Endothelial cell of umbilical vein (primary cell): ENCODE results near the gene PTAFR.

Source experiments
- CTCF ChIP-seq, 2 donors: IDR thresholded peaks; 1 replicate in 1 of 2; 2 replicates in 1 of 2; pipeline ENCODE4 v1.5.1; 2011; ENCODE audit warnings: low read length in 2 of 2, mild to moderate bottlenecking in 2 of 2, moderate library complexity in 2 of 2, control low read depth in 1 of 2, inconsistent platforms in 1 of 2, low read depth in 1 of 2; ENCODE audit not compliant: insufficient read depth in 1 of 2; ENCODE audit errors: extremely low read depth in 1 of 2
- EZH2 ChIP-seq: IDR thresholded peaks from 2 replicates; pipeline ENCODE4 v1.6.1; 2012; ENCODE audit warnings: borderline replicate concordance, low read depth, mild to moderate bottlenecking, moderate library complexity, low read length, inconsistent platforms; ENCODE audit not compliant: severe bottlenecking
- MAX ChIP-seq: IDR thresholded peaks from 2 replicates; pipeline ENCODE4 v1.6.1; 2011; ENCODE audit not compliant: insufficient read depth, insufficient read length
- MYC ChIP-seq: IDR thresholded peaks from one replicate; pipeline ENCODE4 v1.6.1; 2011; ENCODE audit warnings: mild to moderate bottlenecking, low read depth, low read length
- POLR2A ChIP-seq: IDR thresholded peaks from 2 replicates; pipeline ENCODE4 v1.6.1; 2012; ENCODE audit warnings: low read depth, mild to moderate bottlenecking, control low read depth, low read length
- POLR2AphosphoS5 ChIP-seq: IDR thresholded peaks from 2 replicates; pipeline ENCODE4 v1.6.1; 2012; ENCODE audit warnings: low read depth, mild to moderate bottlenecking, control low read depth, low read length, moderate library complexity; ENCODE audit not compliant: insufficient read depth

- TF ChIP-seq EZH2 (no peak), MAX (no peak), CTCF (IDR thresholded peaks at IDR 0.05; ENCODE audit: extremely low read depth in 1 of 2, insufficient read depth in 1 of 2, low read depth in 1 of 2, low read length in 2 of 2) (no peak), POLR2A (no peak), MYC (no peak), POLR2AphosphoS5 (no peak)
Observed at GRCh38 chr1:28163496-28164161, 12.9 kb downstream of the PTAFR start.
